GM18861 (cell line): Measurements from ENCODE around the gene PTPRD.
"Not testable (repeated sequence)": the region's sequence is repeated elsewhere in the genome, so short reads cannot be mapped to it uniquely, and the experiment has no call there.

ENCODE experiments used
- ATAC-seq: cut with Tn5 transposase; IDR thresholded peaks from one replicate; pipeline ENCODE4 v1.9.1; 2021; ENCODE audit not compliant: unreplicated experiment

PTPRD gene

GRCh38 chr9:9099646-9100045, 1513.2 kb downstream of the PTPRD start:
- ATAC-seq = no peak

GRCh38 chr9:9097254-9097653, 1515.5 kb downstream of the PTPRD start:
- ATAC-seq = not testable (repeated sequence)

- ATAC-seq = no peak
Observed at GRCh38 chr9:9091387-9091786, 1521.4 kb downstream of the PTPRD start.

GRCh38 chr9:9079473-9079872, 1533.3 kb downstream of the PTPRD start:
- ATAC-seq = no peak

GRCh38 chr9:9078301-9078700, 1534.5 kb downstream of the PTPRD start:
- no peak for ATAC-seq

GRCh38 chr9:9061627-9062026, 1551.2 kb downstream of the PTPRD start:
- no peak for ATAC-seq

- ATAC-seq = no peak
Observed at GRCh38 chr9:9054354-9054992, 1558.3 kb downstream of the PTPRD start.

GRCh38 chr9:9045572-9045971, 1567.2 kb downstream of the PTPRD start:
- ATAC-seq = no peak

- ATAC-seq = no peak
Observed at GRCh38 chr9:9045072-9045471, 1567.7 kb downstream of the PTPRD start.

GRCh38 chr9:9043788-9044187, 1569.0 kb downstream of the PTPRD start:
- ATAC-seq = not testable (repeated sequence)

GRCh38 chr9:9041756-9042155, 1571.0 kb downstream of the PTPRD start:
- ATAC-seq = no peak

GRCh38 chr9:9033022-9033421, 1579.8 kb downstream of the PTPRD start:
- ATAC-seq = no peak

GRCh38 chr9:9016597-9016996, 1596.2 kb downstream of the PTPRD start:
- ATAC-seq = no peak

GRCh38 chr9:9004810-9005209, 1608.0 kb downstream of the PTPRD start:
- ATAC-seq = no peak

- ATAC-seq = no peak
Observed at GRCh38 chr9:9002826-9003583, 1609.8 kb downstream of the PTPRD start.

- ATAC-seq = no peak
Observed at GRCh38 chr9:8980496-8981013, 1632.2 kb downstream of the PTPRD start.

- ATAC-seq = no peak
Observed at GRCh38 chr9:8978334-8978733, 1634.5 kb downstream of the PTPRD start.

- not testable (repeated sequence) for ATAC-seq
Observed at GRCh38 chr9:8968350-8968749, 1644.5 kb downstream of the PTPRD start.

- ATAC-seq = no peak
Observed at GRCh38 chr9:8963885-8964284, 1648.9 kb downstream of the PTPRD start.

GRCh38 chr9:8962084-8962483, 1650.7 kb downstream of the PTPRD start:
- peak; percentile 49 for ATAC-seq

GRCh38 chr9:8961186-8961851, 1651.5 kb downstream of the PTPRD start:
- ATAC-seq = no peak

GRCh38 chr9:8960254-8960653, 1652.5 kb downstream of the PTPRD start:
- ATAC-seq = no peak
